ENCODE measurements around the gene TMEM190. TPM values are rescaled to one million over a fixed set of nuclear protein-coding genes. Genes with fewer than 3 reads are reported as not detected.

TMEM190 gene
- total and polyA plus RNA-seq, 10 of the 15 experiments (the other 5 are each of a cell fraction or from before 2014, with no cell fraction given), result not detected

DNA sequence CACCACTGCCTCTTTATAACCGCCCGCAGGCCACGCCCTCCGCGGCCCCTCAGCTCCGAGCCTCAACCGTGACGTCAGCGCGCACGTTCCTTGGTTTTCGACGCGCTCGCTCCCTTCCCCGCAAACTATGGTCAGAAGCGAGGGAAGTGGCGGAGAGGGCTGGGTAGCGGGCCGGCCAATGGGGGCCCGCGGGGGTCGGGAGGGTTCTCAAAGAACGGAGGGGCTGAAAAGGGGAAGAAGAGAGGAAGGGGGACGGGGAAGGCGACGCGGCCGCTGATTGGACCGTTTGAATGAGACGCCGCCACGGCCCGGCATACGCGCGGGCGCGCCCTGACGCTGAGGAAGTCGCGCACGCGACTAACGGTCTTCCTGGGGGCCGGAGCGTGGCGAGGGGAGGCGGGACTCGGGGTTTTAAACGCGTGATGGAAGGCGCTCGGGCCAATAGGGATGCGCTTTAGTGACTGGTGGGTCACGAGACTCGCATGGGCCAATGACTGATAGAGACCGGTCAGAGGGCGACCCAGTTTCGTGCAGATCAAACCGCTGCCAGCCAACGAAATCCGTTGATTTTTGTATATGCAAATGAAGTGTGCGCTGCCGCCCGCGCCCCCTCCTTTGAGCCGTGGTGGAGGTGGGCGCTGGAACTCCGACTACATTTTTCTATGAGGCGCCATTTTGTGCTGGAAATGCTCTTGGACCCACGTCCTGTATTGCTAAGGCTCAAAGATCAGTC lies 31.3 kb downstream of the TMEM190 start (continued):
- TF ChIP-seq, protein P1, sequence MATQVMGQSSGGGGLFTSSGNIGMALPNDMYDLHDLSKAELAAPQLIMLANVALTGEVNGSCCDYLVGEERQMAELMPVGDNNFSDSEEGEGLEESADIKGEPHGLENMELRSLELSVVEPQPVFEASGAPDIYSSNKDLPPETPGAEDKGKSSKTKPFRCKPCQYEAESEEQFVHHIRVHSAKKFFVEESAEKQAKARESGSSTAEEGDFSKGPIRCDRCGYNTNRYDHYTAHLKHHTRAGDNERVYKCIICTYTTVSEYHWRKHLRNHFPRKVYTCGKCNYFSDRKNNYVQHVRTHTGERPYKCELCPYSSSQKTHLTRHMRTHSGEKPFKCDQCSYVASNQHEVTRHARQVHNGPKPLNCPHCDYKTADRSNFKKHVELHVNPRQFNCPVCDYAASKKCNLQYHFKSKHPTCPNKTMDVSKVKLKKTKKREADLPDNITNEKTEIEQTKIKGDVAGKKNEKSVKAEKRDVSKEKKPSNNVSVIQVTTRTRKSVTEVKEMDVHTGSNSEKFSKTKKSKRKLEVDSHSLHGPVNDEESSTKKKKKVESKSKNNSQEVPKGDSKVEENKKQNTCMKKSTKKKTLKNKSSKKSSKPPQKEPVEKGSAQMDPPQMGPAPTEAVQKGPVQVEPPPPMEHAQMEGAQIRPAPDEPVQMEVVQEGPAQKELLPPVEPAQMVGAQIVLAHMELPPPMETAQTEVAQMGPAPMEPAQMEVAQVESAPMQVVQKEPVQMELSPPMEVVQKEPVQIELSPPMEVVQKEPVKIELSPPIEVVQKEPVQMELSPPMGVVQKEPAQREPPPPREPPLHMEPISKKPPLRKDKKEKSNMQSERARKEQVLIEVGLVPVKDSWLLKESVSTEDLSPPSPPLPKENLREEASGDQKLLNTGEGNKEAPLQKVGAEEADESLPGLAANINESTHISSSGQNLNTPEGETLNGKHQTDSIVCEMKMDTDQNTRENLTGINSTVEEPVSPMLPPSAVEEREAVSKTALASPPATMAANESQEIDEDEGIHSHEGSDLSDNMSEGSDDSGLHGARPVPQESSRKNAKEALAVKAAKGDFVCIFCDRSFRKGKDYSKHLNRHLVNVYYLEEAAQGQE (IDR thresholded peaks at IDR 0.05; ENCODE audit: low read depth, low read length), result no peak
- TF ChIP-seq YY1 (IDR thresholded peaks at IDR 0.05; ENCODE audit: low read depth, low read length), result peak; percentile 95
- peak; percentile 91 for TF ChIP-seq CREM (IDR thresholded peaks at IDR 0.05; ENCODE audit: low read depth)
- TF ChIP-seq, protein P2, sequence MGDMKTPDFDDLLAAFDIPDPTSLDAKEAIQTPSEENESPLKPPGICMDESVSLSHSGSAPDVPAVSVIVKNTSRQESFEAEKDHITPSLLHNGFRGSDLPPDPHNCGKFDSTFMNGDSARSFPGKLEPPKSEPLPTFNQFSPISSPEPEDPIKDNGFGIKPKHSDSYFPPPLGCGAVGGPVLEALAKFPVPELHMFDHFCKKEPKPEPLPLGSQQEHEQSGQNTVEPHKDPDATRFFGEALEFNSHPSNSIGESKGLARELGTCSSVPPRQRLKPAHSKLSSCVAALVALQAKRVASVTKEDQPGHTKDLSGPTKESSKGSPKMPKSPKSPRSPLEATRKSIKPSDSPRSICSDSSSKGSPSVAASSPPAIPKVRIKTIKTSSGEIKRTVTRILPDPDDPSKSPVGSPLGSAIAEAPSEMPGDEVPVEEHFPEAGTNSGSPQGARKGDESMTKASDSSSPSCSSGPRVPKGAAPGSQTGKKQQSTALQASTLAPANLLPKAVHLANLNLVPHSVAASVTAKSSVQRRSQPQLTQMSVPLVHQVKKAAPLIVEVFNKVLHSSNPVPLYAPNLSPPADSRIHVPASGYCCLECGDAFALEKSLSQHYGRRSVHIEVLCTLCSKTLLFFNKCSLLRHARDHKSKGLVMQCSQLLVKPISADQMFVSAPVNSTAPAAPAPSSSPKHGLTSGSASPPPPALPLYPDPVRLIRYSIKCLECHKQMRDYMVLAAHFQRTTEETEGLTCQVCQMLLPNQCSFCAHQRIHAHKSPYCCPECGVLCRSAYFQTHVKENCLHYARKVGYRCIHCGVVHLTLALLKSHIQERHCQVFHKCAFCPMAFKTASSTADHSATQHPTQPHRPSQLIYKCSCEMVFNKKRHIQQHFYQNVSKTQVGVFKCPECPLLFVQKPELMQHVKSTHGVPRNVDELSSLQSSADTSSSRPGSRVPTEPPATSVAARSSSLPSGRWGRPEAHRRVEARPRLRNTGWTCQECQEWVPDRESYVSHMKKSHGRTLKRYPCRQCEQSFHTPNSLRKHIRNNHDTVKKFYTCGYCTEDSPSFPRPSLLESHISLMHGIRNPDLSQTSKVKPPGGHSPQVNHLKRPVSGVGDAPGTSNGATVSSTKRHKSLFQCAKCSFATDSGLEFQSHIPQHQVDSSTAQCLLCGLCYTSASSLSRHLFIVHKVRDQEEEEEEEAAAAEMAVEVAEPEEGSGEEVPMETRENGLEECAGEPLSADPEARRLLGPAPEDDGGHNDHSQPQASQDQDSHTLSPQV (IDR thresholded peaks at IDR 0.05), result no peak
- peak; percentile 52; the same call in 1 of the 2 replicates for TF ChIP-seq TAF1 (IDR thresholded peaks at IDR 0.05; ENCODE audit: borderline replicate concordance, low read depth, low read length)
- TF ChIP-seq, protein P3, sequence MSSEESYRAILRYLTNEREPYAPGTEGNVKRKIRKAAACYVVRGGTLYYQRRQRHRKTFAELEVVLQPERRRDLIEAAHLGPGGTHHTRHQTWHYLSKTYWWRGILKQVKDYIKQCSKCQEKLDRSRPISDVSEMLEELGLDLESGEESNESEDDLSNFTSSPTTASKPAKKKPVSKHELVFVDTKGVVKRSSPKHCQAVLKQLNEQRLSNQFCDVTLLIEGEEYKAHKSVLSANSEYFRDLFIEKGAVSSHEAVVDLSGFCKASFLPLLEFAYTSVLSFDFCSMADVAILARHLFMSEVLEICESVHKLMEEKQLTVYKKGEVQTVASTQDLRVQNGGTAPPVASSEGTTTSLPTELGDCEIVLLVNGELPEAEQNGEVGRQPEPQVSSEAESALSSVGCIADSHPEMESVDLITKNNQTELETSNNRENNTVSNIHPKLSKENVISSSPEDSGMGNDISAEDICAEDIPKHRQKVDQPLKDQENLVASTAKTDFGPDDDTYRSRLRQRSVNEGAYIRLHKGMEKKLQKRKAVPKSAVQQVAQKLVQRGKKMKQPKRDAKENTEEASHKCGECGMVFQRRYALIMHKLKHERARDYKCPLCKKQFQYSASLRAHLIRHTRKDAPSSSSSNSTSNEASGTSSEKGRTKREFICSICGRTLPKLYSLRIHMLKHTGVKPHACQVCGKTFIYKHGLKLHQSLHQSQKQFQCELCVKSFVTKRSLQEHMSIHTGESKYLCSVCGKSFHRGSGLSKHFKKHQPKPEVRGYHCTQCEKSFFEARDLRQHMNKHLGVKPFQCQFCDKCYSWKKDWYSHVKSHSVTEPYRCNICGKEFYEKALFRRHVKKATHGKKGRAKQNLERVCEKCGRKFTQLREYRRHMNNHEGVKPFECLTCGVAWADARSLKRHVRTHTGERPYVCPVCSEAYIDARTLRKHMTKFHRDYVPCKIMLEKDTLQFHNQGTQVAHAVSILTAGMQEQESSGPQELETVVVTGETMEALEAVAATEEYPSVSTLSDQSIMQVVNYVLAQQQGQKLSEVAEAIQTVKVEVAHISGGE (CRISPR knock-in tag; IDR thresholded peaks at IDR 0.05), result no peak
- TF ChIP-seq WRNIP1 (IDR thresholded peaks at IDR 0.05; ENCODE audit: borderline replicate concordance, low read depth, low read length), result 0 out of 2 replicates have a peak, but pooled peaks have one; percentile 33
- 0 out of 2 replicates have a peak, but pooled peaks have one; percentile 25 for TF ChIP-seq MEF2A (IDR thresholded peaks at IDR 0.05; ENCODE audit: insufficient read depth, low read depth, low read length)
- TF ChIP-seq MXI1 (IDR thresholded peaks at IDR 0.05; ENCODE audit: low read depth, low read length), result peak; percentile 70
- no peak for TF ChIP-seq PRDM15 (CRISPR knock-in tag; IDR thresholded peaks at IDR 0.05)
- peak; percentile 54 for TF ChIP-seq FOS (IDR thresholded peaks at IDR 0.05; ENCODE audit: borderline replicate concordance, extremely low read depth, insufficient read length)
- TF ChIP-seq MTA2 (IDR thresholded peaks at IDR 0.05; ENCODE audit: low read depth), result 0 out of 2 replicates have a peak, but pooled peaks have one; percentile 6
- TF ChIP-seq CBX3 (IDR thresholded peaks at IDR 0.05; ENCODE audit: borderline replicate concordance, low read depth), result no peak

Measured in GM12878 (cell line).